Esophagus squamous epithelium (tissue), 5 donors: ENCODE measurements around the gene LIN28B. TPM values are rescaled to one million over a fixed set of nuclear protein-coding genes. Genes with fewer than 3 reads are reported as not detected.

Source experiments
- DNase-seq: peaks from one replicate; lab custom pipeline; 2025; lab: John Stamatoyannopoulos, UW
- H3K27ac ChIP-seq, 4 donors: fragments of 200-600 bp; sonication (generic); one replicate each; pipeline ENCODE4 v1.5.1; 2016 to 2019; ENCODE audit warnings: mild to moderate bottlenecking in 1 of 4
- H3K27me3 ChIP-seq, 4 donors: fragments of 200-600 bp; sonication (generic); 1 replicate in 3 of 4; 2 replicates in 1 of 4; pipeline versions ENCODE4 v1.5.1 to v1.6.0; 2017 to 2021; ENCODE audit warnings: antibody characterized with exemption in 1 of 4
- H3K36me3 ChIP-seq, 3 donors: fragments of 200-600 bp; sonication (generic); one replicate each; pipeline ENCODE4 v1.5.1; 2016 to 2019
- H3K4me1 ChIP-seq, 3 donors: fragments of 200-600 bp; sonication (generic); one replicate each; pipeline ENCODE4 v1.5.1; 2017 to 2019
- H3K4me3 ChIP-seq, 4 donors: fragments of 200-600 bp; sonication (generic); 1 replicate in 3 of 4; 2 replicates in 1 of 4; pipeline ENCODE4 v1.5.1; 2016 to 2019; ENCODE audit warnings: mild to moderate bottlenecking in 2 of 4, moderate library complexity in 1 of 4
- H3K9me3 ChIP-seq, 3 donors: fragments of 200-600 bp; sonication (generic); one replicate each; pipeline ENCODE4 v1.5.1; 2016 to 2019
- CTCF ChIP-seq, 6 experiments: fragments of 450-650 bp in 4 of 6; fragments of 200-600 bp in 2 of 6; sonication (generic) in 2 of 6; IDR thresholded peaks; one replicate each; pipeline ENCODE4 v1.5.1; 2016 to 2019; ENCODE audit warnings: antibody characterized with exemption in 6 of 6, mild to moderate bottlenecking in 4 of 6, moderate library complexity in 4 of 6
- POLR2A ChIP-seq, 4 donors: fragments of 450-650 bp; IDR thresholded peaks; one replicate each; pipeline ENCODE4 v1.6.1; 2017; ENCODE audit warnings: antibody characterized with exemption in 4 of 4, mild to moderate bottlenecking in 4 of 4, moderate library complexity in 3 of 4
- WGBS, 2 donors: methylation state at CpG; one replicate each; pipeline ENCODE4 v1.1.5; 2018; 5-methylcytosine and 5-hydroxymethylcytosine counted together
- intact Hi-C: fragments of 100-400 bp; cut with DNase I; formaldehyde crosslinking; loops from one replicate; pipeline ENCODE4 v1.15.0; 2022
- total RNA-seq, 4 donors: library from RNA; depleted of rRNA; stranded (reverse); fragments of >200 nt; gene quantifications; one replicate each; pipeline ENCODE4 v1.1.0, GENCODE V29; 2016
- donor health status: DM: yes; HTN: yes; CAD: no.

Gene LIN28B
- total RNA-seq, 4 donors from 2014 or later = not detected

GRCh38 chr6:104940893-104941728 lies 15.8 kb upstream of the LIN28B start:
- Histone ChIP-seq H3K9me3 (peaks cover 0 to 12% (median 0%) of the 10 kb centered on the region in 3 donors), H3K4me1 (peaks cover 5 to 18% (median 8%) of the 10 kb centered on the region in 3 donors), H3K4me3 (peak overlapping the region in 3 of 4 donors; percentile 28 to 53 (median 43)), H3K36me3 (no peaks in the 10 kb centered on the region), H3K27me3 (peaks cover 6 to 98% (median 9%) of the 10 kb centered on the region in 4 donors), H3K27ac (no peak overlapping the region)
- WGBS, 2 donors = 0 to 18% methylated on average over 2 to 36 of the region's 104 CpGs
- no peak for DNase-seq
- intact Hi-C loops = no loop called here
- TF ChIP-seq POLR2A (IDR thresholded peaks at IDR 0.05) (no peak), CTCF (IDR thresholded peaks at IDR 0.05) (peak in 2 of 6 experiments; percentile 17 to 27)

- Histone ChIP-seq H3K9me3 (peaks cover 0 to 12% (median 0%) of the 10 kb centered on the region in 3 donors), H3K27me3 (peaks cover 6 to 98% (median 9%) of the 10 kb centered on the region in 4 donors)
Measured at GRCh38 chr6:104941729-104942091, 15.2 kb upstream of the LIN28B start.

GRCh38 chr6:104943781-104944180 lies 13.1 kb upstream of the LIN28B start:
- WGBS, 2 donors = 57 to 66% methylated on average over 3 of the region's 3 CpGs
- no peak for DNase-seq
- H3K9me3 ChIP-seq = peaks cover 0 to 12% (median 0%) of the 10 kb centered on the region in 3 donors
- H3K36me3 ChIP-seq = no peaks in the 10 kb centered on the region
- H3K4me3 ChIP-seq = no peak overlapping the region
- H3K4me1 ChIP-seq = peaks cover 5 to 18% (median 8%) of the 10 kb centered on the region in 3 donors
- H3K27me3 ChIP-seq = peaks cover 6 to 100% (median 9%) of the 10 kb centered on the region in 4 donors
- no peak for TF ChIP-seq CTCF (IDR thresholded peaks at IDR 0.05)
- TF ChIP-seq POLR2A (IDR thresholded peaks at IDR 0.05) = no peak
- intact Hi-C loops = no loop called here
- H3K27ac ChIP-seq = no peak overlapping the region

More at GRCh38 chr6:104941729-104942091, 15.2 kb upstream of the LIN28B start:
- TF ChIP-seq CTCF (IDR thresholded peaks at IDR 0.05) (no peak), POLR2A (IDR thresholded peaks at IDR 0.05) (no peak)
- intact Hi-C loops = no loop called here
- DNase-seq = no peak
- Histone ChIP-seq H3K36me3 (no peaks in the 10 kb centered on the region), H3K4me1 (peaks cover 5 to 18% (median 8%) of the 10 kb centered on the region in 3 donors), H3K27ac (no peak overlapping the region), H3K4me3 (peak overlapping the region in 3 of 4 donors; percentile 28 to 53 (median 43))
- WGBS, 2 donors = 10 to 17% methylated on average over 7 of the region's 7 CpGs

DNA sequence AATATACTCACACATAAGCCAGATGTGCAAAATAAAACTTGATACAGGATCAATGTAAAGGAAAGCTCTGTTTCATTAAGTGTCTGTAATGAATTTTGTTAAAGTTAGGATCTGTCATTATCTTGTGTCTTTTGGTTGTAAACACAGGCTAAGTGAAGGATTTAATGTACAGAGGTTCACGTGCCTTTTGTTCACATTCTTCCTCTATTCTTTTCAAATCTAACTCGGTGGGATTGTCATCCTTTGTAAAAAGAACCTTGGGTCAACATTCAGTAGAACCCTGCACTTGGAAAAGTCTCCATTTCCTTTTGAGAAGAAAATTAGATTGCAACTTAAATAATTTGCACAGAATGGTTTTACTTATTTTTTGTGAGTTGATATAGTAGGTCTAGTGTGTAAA lies 7.7 kb upstream of the LIN28B start:
- no peak overlapping the region for H3K27ac ChIP-seq
- TF ChIP-seq POLR2A (IDR thresholded peaks at IDR 0.05) (no peak), CTCF (IDR thresholded peaks at IDR 0.05) (no peak)
- peaks cover 0 to 100% (median 25%) of the 10 kb centered on the region in 4 donors for H3K27me3 ChIP-seq
- WGBS, 2 donors = 33 to 34% methylated on average over 2 of the region's 2 CpGs
- H3K4me3 ChIP-seq = no peak overlapping the region
- no peaks in the 10 kb centered on the region for H3K4me1 ChIP-seq
- peaks cover 0 to 4% (median 0%) of the 10 kb centered on the region in 3 donors for H3K9me3 ChIP-seq
- intact Hi-C loops = no loop called here
- no peaks in the 10 kb centered on the region for H3K36me3 ChIP-seq
- no peak for DNase-seq

GRCh38 chr6:104951677-104952076 lies 5.2 kb upstream of the LIN28B start:
- peaks cover 0 to 100% (median 37%) of the 10 kb centered on the region in 4 donors for H3K27me3 ChIP-seq
- H3K36me3 ChIP-seq = no peaks in the 10 kb centered on the region
- no peak overlapping the region for H3K4me3 ChIP-seq
- H3K9me3 ChIP-seq = peaks cover 0 to 4% (median 0%) of the 10 kb centered on the region in 3 donors
- intact Hi-C loops = no loop called here
- no peak for DNase-seq
- H3K27ac ChIP-seq = no peak overlapping the region
- WGBS, 2 donors = 79 to 89% methylated on average over 1 of the region's 1 CpG
- TF ChIP-seq CTCF (IDR thresholded peaks at IDR 0.05) = no peak
- no peak for TF ChIP-seq POLR2A (IDR thresholded peaks at IDR 0.05)
- H3K4me1 ChIP-seq = no peaks in the 10 kb centered on the region
